Cardiac fibroblast (primary cell): ENCODE data around the gene ACTR6.
A peak's percentile ranks its signal among the peaks of the same experiment; 100 is the strongest.

Experiments
- DNase-seq, 2 donors: peaks; one replicate each; pipeline versions ENCODE4 v3.0.0 to v3.0.0-alpha.2; 2010; ENCODE audit warnings: low read depth in 2 of 2
- H3K4me3 ChIP-seq, 2 donors: replicated peaks in 1 of 2; 1 replicate in 1 of 2; 2 replicates in 1 of 2; pipeline ENCODE4 v1.5.1; 2011; ENCODE audit warnings: low read depth in 2 of 2, low read length in 2 of 2, mild to moderate bottlenecking in 2 of 2, moderate library complexity in 1 of 2
- TF ChIP-seq, protein P1 (sequence below): IDR thresholded peaks from one replicate; pipeline ENCODE4 v1.5.1; 2011; ENCODE audit warnings: low read depth, mild to moderate bottlenecking, low read length, inconsistent platforms

The ACTR6 gene

DNA sequence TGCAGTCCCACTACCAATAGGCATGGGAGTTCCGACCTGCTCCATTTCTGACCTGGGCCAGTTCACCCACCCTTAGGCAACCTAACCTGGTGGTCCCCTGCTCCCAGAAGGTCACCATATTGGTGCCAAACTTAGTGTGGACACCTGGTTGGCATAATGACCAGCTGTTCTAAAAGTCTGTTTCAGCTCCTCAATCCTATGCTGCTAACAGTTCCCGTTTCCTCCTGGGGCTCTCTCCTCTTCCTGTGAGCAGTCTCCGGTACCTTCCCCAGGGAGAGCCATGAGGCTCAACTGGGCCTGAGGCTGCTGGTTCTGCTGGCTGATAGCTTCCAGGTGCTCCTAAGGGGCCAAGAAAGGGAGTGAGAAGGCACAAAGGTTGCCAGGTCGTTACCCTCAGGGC is 42.1 kb upstream of the ACTR6 start:
- H3K4me3 ChIP-seq, result no peak overlapping the region
- DNase-seq, result no peak
- TF ChIP-seq, protein P1, sequence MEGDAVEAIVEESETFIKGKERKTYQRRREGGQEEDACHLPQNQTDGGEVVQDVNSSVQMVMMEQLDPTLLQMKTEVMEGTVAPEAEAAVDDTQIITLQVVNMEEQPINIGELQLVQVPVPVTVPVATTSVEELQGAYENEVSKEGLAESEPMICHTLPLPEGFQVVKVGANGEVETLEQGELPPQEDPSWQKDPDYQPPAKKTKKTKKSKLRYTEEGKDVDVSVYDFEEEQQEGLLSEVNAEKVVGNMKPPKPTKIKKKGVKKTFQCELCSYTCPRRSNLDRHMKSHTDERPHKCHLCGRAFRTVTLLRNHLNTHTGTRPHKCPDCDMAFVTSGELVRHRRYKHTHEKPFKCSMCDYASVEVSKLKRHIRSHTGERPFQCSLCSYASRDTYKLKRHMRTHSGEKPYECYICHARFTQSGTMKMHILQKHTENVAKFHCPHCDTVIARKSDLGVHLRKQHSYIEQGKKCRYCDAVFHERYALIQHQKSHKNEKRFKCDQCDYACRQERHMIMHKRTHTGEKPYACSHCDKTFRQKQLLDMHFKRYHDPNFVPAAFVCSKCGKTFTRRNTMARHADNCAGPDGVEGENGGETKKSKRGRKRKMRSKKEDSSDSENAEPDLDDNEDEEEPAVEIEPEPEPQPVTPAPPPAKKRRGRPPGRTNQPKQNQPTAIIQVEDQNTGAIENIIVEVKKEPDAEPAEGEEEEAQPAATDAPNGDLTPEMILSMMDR, result no peak

DNA sequence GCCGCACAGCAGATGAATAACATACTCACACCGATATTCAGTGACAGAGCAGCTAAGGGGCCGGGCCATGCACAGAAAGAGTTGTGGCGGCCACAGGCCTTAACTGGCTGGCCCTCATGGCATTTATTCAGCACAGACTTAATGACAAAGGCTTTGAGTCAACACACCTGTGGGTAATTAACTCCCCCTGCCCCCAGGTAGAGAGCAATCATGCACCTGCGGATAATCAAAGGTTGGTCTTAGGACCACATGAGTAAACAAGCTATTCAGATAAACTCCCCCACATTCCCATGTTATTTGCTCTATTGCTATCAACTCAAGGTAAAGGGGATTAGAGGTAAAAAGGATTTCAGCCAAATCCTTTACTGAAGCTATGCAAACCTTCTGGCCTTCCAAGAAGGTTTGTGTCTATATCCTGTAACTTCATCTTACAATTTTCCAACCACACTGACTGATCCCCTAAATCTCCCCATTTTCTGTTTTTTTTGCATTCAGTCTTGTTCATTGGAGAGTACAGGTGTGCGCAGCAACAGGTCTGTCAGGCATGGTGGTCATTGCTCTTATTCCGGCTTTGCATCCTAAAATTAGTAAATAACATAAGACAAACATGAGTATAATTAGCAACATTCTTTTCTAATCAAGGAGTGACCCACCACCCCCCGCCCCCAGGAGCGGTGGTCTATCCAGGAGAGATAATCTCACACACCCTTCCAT is 41.1 kb upstream of the ACTR6 start:
- TF ChIP-seq, protein P1, result no peak
- H3K4me3 ChIP-seq, result no peak overlapping the region
- DNase-seq, result no peak

DNA sequence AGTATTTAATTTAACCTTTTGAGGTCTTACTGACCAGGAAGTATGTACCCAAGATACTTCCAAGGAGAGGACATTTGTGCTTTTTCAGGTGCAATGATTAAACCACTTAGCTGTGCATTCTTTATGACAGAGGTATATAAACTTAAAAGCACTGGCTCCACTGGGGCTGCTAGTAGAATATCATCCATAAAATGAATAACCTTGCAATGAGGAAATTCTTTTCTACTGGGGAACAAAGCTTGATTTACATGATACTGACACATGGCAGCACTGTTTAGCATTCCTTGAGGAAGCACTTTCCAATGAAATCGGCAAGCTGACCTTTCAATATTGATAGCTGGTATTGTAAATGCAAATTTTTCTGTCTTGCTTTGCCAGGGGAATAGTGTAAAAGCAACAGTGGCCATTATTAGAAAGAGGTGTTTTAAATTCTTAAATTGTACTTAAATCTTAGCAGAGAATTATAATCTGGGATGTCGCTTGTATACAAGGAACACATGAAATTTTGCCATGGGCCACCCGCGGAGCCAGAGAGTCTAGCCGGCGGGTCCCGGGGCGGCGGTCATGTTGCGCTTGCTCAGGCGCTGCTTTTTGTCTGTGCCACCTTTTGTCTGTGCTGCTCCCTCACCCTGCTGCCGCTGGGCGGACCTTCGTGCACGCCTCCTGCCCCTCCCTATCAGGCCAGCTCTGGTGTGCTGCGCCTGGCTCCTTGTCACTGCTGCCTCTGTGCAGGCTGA is 37.0 kb upstream of the ACTR6 start:
- TF ChIP-seq, protein P1, result peak; percentile 14
- DNase-seq, result peak; percentile 53 to 67
- H3K4me3 ChIP-seq, result peak overlapping the region; percentile 21 to 26

DNA sequence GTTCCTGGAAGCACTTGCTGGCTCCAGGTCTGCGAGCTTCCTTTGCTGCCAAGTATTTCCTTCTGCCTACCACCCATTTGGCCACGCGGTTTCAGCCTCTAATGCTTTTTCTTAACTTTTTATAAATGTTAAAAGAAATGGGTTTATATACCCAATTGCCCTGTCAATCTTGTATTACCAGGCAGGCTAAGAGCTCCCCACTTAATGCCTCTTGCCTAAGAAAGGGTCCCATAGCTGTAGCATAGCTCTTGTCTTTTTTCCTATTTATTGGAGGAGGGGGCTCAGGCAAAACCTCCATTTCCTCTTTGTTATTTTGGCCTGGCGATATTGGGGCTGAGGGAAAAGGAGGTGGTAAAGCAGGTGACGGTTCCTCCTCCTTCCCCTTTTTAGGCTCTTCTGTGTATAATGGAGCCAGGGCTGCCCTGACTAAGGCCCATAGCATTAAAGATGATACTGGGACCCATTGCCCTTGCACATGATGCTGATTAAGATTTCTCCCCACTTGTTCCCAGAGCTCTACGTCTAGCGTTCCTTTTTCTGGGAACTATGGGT is 36.4 kb upstream of the ACTR6 start:
- H3K4me3 ChIP-seq, result peak overlapping the region; percentile 21 to 26
- TF ChIP-seq, protein P1, result no peak
- no peak for DNase-seq

DNA sequence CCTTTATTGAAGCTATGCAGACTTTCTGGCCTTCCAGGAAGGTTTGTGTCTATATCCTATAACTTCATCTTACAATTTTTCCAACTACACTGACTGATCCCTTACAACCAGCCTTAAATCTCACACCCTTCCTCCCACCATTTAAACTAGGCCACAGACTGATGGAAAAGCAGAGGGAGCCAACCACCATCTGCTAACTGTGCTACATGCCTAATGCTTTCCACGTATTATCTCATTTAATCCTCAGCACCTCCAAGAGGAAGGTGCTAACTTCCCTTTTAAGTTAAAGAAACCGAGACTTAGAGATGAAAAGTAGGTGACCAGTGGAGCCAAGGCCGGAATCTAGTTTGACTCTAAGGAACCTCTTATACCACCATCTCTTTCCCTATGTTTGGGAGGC is 35.3 kb upstream of the ACTR6 start:
- TF ChIP-seq, protein P1, result no peak

DNA sequence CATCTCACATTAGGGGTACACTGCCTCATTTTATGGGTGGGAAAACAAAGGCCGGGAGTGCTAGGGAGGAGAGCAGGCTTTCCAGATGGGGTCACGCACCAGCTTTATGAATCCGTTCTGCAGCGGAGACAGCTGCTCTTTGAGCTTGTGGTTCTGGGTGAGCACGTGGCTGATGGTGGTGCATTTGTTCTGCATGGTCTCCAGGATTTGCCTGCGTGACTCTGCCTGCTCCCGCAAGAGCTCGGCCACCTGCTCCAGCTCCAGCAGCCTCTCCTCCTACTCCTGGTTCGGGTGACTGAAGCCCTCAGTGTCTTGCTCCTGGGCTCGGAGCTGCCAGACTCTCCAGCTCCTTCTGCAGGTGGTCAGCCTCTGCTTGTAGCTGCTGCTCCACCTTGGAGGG is 34.4 kb upstream of the ACTR6 start:
- TF ChIP-seq, protein P1, result no peak
- no peak overlapping the region for H3K4me3 ChIP-seq
- DNase-seq, result no peak

More for the DNA sequence above, 35.3 kb upstream of the ACTR6 start:
- no peak for DNase-seq
- H3K4me3 ChIP-seq, result no peak overlapping the region
